GM19240 (cell line): ENCODE results near the gene GALNT16.
"Not testable (repeated sequence)": the region's sequence is repeated elsewhere in the genome, so short reads cannot be mapped to it uniquely, and the experiment has no call there.

Experiments
- DNase-seq: peaks from one replicate; pipeline ENCODE4 v3.0.0; 2011; ENCODE audit warnings: low spot score; ENCODE audit not compliant: insufficient read length

The GALNT16 gene

DNA sequence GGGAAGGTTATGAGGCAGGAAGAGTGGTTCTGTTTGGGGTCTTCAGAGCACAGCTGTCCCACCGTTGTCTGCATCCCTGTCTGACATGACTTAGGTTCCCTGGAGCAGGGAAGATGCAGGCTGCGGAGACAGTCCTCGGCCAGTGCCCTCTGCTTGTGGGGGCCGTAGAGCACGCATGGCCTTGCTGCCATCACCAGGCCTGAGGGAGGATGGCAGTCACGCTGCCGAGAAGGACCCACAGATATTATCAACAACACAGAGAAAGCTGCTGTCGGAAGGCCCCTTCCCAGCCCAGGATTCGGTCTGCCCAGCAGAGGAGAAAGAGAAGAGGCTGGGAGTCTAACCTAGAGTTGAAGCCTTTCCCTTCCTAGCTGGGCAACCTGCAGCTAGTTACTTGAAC lies 103.1 kb downstream of the GALNT16 start:
- no peak for DNase-seq

DNA sequence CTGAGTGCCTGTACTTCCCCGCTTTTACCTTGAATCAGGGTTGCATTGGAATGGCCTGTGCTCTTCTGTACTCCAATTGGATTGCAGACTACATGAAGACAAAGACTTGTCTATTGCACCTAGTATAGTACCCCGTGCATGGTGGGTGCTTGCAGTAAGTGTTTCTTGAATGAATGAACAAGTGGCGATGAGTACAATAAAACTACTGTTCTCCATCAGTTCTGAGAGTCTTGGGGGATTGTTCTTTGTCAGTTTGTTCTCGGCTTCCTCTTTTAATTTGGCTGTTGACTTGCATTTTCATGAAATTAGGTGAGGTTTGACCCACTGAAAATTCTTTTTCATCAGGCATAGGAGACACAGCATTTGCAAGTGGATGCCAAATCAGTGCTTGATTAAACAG lies 104.0 kb downstream of the GALNT16 start:
- DNase-seq, result no peak

DNA sequence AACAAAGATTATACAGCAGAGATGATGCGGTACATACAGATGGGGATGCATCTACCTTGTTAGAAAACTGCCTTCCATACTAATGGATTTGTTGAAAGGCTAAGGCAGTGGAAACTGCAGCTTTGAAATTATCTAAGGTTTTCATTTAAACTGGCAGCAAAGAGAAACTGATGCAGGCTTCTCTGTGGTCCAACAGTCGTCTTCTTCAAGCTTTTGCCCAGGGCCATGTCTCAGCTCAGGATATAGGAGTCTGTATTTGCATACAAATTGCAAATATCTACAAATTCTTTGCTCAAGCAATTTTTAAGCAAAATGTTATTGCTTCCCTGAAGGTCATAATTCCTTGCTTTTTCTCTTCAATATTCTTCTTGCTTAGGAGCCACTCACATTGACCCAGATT lies 104.4 kb downstream of the GALNT16 start:
- no peak for DNase-seq

DNA sequence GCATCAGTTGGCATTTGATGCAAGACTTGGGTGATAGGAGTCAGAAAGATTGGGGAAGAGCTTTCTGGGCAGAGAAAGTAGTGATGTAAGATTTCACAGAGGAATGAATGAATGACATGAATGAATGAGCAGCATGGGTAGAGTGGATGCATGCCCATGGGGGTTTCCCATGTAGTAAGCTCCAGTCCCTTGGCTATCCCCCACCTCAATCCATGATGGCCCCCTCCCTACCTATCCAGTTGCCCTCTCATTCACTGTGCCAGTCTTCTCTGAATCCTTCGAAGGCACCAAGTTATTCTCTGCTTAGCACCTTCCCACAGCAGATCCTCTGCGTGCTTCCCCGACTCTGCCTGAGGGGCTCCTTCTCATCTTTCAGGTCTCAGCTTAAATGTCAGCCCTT lies 106.1 kb downstream of the GALNT16 start:
- no peak for DNase-seq

DNA sequence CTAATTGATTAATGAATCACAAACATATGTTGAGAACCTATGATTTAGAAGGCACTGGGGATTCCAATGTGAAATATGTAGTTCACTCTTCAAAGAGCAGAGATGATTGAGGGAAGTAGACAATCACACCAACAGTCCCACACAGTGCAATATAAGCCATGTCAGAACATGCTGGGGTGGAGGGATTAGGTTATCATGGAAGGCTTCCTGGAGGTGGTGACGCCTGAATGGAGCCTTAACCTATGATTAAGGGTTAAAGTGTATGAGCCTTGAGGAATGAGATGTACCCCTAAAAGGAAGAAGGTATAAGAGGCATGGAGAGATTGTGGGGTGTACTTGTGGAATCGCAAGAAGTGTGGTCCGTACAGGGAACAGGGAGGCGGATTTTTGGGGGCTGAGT lies 106.8 kb downstream of the GALNT16 start:
- DNase-seq, result no peak

DNA sequence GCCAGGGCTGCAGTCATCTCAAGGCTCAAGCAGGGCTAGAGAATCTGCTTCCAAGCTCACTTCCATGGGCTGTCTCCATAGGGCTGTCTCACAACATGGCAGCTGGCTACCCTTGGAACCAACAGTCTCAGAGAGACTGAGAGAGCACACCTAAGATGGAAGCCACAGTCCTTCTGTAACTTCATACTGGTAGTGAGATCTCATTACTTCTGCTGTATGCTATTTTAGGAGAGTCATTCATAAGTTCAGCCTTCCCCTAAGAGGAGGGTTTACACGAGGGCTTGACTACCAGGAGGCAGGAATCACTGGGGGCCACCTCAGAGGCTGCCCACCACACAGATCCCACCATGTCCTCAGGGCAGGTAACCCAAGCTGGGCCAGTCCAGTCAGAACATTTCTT lies 108.4 kb downstream of the GALNT16 start:
- no peak for DNase-seq

DNA sequence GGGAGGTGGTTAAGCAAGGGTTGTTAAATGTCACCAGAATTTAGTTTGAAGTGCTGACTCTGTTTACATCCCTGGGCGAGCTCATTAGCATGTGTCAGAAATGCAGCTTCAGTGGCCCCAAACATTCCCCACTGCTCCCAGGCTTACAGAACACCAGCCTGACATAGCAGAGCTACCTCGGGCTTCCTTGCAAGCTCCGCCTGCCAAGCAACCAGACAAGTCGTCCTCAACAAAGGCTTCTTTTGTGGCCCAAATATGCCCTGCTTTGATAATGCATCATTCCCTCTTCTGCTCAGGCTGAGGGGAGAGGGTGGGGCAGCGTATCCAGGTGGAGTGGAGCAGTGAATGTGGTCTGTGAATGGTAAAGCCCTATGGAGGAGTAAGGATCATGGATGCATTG lies 110.1 kb downstream of the GALNT16 start:
- no peak for DNase-seq

DNA sequence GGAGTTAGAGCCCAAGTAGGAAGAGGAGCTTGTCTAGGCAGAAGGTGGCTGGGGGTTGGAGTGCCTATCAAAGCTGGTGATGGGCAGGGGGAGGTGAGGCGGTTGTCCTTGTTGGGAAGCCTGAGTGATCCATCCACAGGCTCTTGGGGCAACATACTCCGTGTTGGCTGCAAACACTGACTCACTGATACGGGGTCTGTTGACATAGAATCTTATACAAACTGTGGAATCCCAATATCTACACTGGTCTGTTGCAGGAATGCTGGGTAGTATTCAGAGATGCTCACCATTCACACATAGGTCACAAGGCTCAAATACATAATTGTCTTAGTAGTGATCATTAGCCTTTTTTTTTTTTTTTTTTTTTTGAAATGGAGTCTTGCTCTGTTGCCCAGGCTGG lies 112.2 kb downstream of the GALNT16 start:
- DNase-seq, result no peak

DNA sequence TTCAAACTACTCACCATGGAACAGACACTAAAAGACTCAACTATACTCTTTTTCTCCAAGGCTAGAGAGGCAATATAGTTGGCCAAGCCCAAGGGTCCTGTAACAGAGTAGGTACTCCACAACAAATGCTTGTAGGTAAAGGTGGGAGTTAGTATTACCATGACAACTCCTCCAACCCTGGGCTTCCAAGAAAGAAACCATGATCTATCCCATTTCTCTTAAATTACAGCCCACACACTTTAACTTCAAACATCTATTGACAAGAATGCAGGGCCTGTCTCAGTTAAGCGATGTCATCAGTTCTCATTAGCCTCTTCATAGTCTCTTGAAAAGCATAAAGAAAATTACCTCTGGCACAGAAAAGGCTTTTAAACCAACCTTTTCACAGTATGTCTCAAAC lies 113.1 kb downstream of the GALNT16 start:
- DNase-seq, result no peak

DNA sequence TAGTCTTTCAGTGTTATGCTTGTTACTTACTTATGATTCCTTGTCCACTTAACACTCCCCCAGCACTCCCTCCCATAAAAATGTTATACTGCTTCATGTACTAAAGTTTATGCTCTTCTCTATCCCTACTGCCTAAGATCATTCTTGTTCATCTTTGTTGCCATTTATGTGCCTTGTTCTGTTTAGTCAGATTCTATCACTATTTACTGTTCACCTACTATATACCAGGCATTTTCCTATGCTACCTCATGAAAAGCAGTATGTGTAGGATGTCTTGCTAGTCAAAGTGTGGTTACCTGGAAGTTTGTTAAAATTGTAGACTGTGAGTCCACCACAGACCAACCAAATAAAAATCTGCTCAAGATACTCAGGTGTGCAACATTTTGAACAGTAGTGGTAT lies 114.3 kb downstream of the GALNT16 start:
- DNase-seq, result no peak

DNA sequence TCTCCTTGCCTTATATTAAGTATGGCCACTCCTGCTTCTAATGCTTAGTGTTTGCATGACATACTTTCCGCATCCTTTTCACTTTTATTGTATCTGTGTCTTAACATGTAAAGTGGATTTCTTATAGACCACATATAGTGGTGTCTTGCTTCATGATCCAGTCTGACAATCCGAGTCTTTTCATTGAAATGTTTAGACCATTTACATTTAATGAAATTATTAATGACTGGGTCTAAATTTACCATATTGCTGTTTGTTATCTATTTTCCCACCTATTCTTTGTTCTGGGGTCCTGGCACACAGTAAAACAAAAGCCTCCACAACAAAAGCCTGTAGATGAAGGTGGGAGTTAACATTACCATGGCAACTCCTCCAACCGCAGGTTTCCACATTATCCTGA lies 115.2 kb downstream of the GALNT16 start:
- no peak for DNase-seq

DNA sequence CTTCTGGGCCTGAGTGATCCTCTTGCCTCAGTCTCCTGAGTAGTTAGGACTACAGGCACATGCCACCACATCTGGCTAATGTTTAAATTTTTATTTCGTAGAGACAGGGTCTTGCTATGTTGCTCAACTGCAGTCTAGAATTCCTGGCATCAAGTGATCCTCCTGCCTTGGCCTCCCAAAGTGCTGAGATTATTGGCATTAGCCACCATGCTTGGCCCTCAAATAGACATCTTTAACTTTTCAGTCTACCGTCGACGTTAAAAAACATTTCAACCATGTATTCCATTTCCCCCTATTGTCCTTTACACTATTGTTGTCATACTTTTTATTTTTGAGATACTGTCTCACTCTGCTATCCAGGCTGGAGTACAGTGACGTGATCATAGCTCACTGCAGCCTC lies 115.8 kb downstream of the GALNT16 start:
- DNase-seq, result no peak

DNA sequence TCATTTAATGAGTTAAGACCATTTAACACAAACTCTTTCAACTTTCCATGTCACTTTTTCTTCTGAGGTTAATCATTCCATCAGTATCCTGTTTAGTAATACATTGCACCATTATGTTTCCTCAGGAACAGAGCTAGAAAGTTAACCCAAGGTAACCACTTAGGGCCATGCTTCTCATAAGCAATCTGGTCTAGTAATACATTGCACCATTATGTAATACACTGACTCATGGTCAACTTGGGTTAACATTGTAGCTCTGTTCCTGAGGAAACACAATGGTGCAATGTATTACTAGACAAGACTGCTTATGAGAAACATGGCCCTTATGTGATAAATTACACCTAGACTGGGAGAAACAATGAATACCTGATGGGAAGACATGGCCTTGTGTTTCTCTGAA lies 116.5 kb downstream of the GALNT16 start:
- DNase-seq, result no peak

DNA sequence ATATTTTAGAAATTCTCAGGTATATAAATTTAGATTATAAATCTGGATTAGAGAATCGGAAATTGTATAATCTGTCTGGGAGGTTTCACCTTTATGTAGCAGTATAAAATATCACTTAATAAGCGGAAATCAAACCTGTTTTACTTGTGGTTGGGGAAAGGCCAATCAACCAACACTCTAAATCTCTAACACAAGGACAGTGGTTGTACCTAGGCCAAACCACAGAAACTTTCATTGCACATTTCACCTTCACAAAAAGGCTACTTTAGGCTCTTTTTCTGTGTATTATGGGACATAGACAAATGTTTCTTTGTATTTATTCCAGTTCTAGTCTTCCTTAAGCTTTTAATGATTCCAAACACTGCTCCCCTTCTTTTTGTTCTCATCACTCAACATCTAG lies 118.3 kb downstream of the GALNT16 start:
- DNase-seq, result no peak

DNA sequence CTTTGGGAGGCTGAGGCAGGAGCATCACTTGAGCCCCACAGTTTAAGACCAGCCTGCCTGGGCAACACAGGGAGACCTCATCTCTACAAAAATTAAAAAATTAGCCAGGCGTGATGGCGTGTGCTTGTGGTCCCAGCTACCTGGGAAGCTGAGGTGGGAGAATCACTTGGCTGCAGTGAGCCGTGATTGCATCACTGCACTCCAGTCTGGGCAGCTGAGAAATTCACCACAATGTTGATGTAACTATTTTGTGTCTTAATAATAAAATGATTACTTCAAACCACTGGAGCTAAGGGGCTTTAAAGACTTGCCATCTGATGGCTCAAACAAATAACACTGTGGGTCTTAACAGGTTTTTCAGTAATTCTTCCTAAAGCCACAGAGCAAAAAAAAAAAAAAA lies 127.4 kb downstream of the GALNT16 start:
- DNase-seq, result no peak

DNA sequence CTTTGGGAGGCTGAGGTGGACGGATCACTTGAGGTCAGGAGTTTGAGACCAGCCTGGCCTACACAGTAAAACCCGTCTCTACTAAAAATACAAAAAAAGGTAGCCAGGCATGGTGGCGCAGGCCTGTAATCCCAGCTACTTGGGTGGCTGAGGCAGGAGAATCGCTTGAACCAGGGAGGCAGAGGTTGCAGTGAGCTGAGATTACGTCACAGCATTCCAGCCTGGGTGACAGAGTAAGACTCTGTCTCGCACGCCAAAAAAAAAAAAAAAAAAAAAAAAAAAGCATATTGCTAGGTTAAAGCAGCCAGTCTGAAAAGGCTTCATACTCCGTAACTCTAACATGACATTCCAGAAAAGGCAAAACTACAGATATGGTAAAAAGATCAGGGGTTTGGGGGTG lies 131.4 kb downstream of the GALNT16 start:
- not testable (repeated sequence) for DNase-seq

DNA sequence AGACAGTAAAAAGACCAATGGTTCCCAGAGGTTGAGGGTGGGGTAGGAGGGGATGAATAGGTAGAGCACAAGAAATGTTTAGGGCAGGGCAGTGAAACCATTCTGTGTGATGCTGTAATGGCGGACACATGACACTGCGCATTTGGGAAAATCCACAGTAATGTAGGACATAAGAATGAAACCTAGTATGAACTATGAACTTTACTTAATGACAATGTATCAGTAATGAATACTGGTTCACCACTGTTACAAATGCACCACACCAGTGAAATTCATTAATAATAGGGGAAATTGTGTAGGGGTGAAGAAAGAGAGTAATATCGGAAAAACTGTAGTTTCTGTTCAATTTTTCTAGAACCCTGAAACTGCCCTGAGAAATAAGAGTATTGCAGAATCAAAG lies 132.5 kb downstream of the GALNT16 start:
- no peak for DNase-seq

DNA sequence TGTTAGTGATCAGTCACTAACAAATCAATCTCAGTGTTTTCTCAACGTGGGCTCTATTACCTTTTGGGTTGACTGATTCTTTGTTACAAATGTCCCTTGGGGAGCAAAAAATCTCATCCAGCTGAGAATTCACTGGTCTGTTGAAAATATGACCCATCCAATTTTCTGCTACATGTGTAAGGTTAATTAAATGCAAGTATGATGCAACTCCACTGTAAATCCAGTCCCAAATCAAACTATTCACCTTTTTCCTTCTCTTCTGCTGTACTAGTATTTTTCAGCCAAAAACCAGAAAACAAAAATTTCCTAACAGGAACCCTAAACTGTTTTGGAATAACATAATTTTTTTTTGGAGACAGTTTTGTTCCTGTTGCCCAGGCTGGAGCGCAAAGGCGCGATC lies 136.0 kb downstream of the GALNT16 start:
- no peak for DNase-seq

DNA sequence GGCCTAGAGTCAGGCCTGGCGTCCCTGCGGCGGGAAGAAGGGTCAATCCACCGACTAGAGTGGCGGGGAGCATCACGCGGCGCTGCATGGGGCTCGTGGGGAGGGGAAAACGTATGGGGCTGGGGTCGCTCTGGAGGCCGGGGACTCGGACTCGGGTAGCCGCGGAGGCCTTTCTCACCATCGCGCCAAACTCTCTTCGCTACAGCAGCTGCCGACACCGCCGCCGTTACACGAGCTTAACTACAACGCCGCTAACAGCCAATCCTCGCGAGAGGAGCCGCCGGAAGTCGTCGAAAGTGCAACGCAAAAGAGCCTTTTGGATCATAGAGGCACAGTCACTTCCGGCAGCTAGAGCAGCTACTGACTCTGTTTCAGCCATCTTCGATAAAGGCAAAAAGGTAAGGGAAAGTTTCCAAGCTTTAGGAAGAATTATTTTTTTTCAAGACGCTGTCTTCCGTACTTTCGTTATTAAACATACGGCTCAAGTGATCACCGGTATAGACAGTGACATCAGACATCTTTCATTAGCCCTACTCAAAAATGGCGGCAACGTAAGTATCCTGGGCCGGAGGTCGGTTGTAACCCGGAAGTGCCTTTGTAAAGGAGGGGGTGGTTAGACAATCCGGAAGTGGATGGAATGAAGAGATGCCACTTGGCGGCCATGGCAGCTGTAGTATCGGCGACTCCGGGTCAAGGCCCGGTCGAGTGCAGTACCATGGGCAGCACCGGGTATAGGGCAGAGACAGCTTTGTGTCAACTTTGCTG lies 138.3 kb downstream of the GALNT16 start, which contains the start of the genes ERH and SLC39A9:
Gene ERH, minus strand, starts transcription at position 247 of the 765 bp plus-strand sequence. Its CDS starts 66 bp downstream, at position 181.
Gene SLC39A9, plus strand, starts transcription at position 640 of the 765 bp plus-strand sequence. CDS start 678 bp downstream, outside the sequence.
- peak; percentile 78 for DNase-seq

DNA sequence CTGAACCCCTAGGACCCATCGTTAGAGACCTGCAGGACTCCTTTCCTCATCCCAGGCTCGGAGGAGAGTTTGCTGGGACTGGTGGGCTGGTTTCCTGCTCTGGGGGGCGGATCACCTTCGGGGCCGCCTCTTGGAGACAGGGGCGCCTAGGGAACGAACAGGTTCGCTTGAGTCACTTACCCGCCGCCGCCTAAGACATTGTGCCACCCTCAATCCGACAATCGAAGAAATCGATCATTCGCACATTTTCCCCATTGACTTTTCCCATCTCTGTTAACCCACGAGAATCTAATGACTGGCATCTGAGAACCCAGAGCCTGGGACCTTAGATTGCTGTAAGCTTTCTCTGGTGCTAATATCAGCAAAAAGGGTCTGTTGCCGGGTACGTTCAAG lies 138.9 kb downstream of the GALNT16 start:
- no peak for DNase-seq

DNA sequence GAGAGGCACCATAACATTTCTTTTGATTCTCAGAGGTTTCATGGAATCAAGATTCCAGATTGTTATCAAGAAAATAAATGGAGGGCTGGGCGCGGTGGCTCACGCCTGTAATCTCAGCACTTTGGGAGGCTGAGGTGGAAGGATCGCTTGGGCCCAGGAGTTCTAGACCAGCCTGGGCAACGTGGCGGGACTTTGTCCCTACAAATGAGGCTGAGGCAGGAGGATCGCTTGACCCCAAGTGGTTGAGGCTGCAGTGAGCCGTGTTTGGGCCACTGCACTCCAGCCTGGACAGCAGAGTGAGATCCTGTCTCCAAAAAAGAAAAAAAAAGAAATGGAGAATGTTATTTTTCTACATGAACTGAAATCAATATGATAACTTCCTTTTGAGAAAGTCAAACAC lies 139.8 kb downstream of the GALNT16 start:
- no peak for DNase-seq

DNA sequence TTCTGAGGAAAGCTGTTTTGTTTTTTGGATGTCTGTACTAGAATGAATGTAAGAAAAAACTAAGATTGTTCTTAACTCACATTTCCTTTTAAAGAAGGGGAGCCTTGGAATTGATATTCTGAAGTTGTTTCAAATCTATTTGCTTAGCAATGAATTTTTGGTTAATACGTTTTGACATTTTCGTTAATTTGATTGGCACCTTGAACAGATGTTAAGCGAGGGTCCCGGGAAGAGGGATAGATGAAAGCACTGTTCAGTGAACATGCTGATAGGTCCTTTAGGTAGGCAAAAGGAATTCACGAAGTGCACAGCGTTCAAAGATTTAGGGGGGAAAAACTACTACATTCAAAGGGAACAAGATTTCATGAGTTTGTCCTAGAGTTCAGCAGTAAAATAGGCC lies 140.2 kb downstream of the GALNT16 start:
- no peak for DNase-seq

DNA sequence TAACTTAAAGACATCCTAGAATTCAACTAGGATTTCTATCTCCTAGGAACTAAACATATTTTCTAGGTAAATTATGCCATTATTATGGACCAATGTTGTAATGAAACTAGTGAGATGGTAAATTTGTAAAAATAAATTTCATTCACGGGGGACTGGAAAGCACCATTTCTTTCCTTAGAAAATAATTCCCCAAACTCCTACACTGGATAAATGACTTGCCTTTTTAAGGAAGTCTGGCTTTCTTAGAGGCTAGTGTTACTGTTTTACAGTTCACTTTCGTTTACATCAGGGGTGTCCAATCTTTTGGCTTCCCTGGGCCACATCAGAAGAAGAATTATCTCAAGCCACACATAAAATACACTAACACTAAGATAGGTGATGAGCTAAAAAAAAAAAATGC lies 141.9 kb downstream of the GALNT16 start:
- no peak for DNase-seq

DNA sequence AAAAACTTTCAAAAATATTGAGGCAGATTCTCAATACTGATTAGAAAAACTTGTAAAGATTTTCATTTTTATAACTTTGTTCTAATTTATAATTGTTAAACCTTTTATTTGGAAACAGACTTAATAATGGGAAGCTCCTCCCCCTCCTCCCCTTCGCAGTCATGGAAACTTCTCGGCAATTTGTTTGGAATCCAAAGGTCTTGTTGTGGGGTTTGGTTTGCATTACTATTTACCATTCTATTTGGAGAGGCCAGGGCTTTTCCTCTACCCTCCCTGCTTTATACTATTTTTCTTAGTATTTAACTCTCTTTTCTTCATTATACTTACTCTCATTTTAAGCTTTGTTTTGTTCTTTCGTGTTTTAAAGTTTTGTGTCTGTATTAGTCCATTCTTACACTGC lies 144.5 kb downstream of the GALNT16 start:
- no peak for DNase-seq
